ENCODE measurements around the gene AMFR. TPM values are rescaled to one million over a fixed set of nuclear protein-coding genes. Genes with fewer than 3 reads are reported as not detected.

AMFR gene
- total RNA-seq, 1 experiment from 2014 or later = 25.6 TPM

GRCh38 chr16:56320056-56320455 is 105.3 kb downstream of the AMFR start:
- H3K4me2 ChIP-seq (ENCODE audit: insufficient read depth, insufficient read length, low read length) = no peak overlapping the region
- no peaks in the 10 kb centered on the region for H4K20me1 ChIP-seq (ENCODE audit: control insufficient read depth, insufficient read depth, insufficient read length)
- H3K4me1 ChIP-seq (ENCODE audit: insufficient read depth, low read length) = no peaks in the 10 kb centered on the region
- H3K9ac ChIP-seq (ENCODE audit: extremely low read depth, insufficient read length, low read length) = no peak overlapping the region
- H2AK5ac ChIP-seq (ENCODE audit: insufficient read length, low read length) = no peak overlapping the region
- H3K27ac ChIP-seq (ENCODE audit: insufficient read length, low read depth, low read length) = no peak overlapping the region
- no peaks in the 10 kb centered on the region; the same call in 1 of the 2 replicates for H3K27me3 ChIP-seq (ENCODE audit: insufficient read depth, low read length)
- H3K4me1 Mint-ChIP-seq = peaks cover 6 to 8% of the 10 kb centered on the region in 2 experiments
- no peak overlapping the region for H2BK12ac ChIP-seq (ENCODE audit: insufficient read length, low read depth, low read length)
- H3K23ac ChIP-seq (ENCODE audit: insufficient read length, low read depth, low read length) = no peak overlapping the region
- no peaks in the 10 kb centered on the region for H3K9me3 Mint-ChIP-seq
- H4K91ac ChIP-seq (ENCODE audit: insufficient read length, low read depth, low read length) = no peak overlapping the region
- H3K27me3 Mint-ChIP-seq (ENCODE audit: low read depth) = peaks cover 8% of the 10 kb centered on the region
- H3T11ph ChIP-seq (ENCODE audit: low read length) = no peak overlapping the region
- H4K5ac ChIP-seq (ENCODE audit: insufficient read length, low read depth, low read length) = no peak overlapping the region
- no peaks in the 10 kb centered on the region for H3K36me3 Mint-ChIP-seq (ENCODE audit: insufficient read depth in 1 of 3, low read depth in 3 of 3)
- H2AFZ ChIP-seq (ENCODE audit: low read length) = no peak overlapping the region
- H3K4me3 Mint-ChIP-seq = no peak overlapping the region
- no peak overlapping the region for H2BK15ac ChIP-seq (ENCODE audit: low read depth, low read length)
- no peaks in the 10 kb centered on the region for H3K79me1 ChIP-seq (ENCODE audit: insufficient read depth, low read depth, low read length, poor library complexity, severe bottlenecking)
- H2BK120ac ChIP-seq (ENCODE audit: low read depth, low read length, poor library complexity, severe bottlenecking) = no peak overlapping the region
- H3K56ac ChIP-seq (ENCODE audit: insufficient read length, low read depth, low read length) = no peak overlapping the region
- no peak for TF ChIP-seq CTCF (conservative IDR thresholded peaks at IDR 0.05)
- H4K8ac ChIP-seq (replicated peaks; ENCODE audit: insufficient read length, low read depth, low read length) = no peak overlapping the region
- WGBS (ENCODE audit: extremely low coverage, insufficient read length, low lambda C conversion rate) = no CpG with 5 or more reads among the region's 8 CpGs
- no peaks in the 10 kb centered on the region for H3K23me2 ChIP-seq (ENCODE audit: insufficient read length, low read depth, low read length, poor library complexity, severe bottlenecking)
- H3K79me2 ChIP-seq (ENCODE audit: insufficient read depth, low read length) = no peaks in the 10 kb centered on the region
- no peak overlapping the region for H3K4ac ChIP-seq (ENCODE audit: low read depth, low read length)
- H2BK20ac ChIP-seq (ENCODE audit: low read depth, low read length, poor library complexity, severe bottlenecking) = no peak overlapping the region
- peak overlapping the region in 1 of 3 experiments; percentile 80; a peak in 1 of 7 replicates for H3K27ac Mint-ChIP-seq
- no peak for DNase-seq
- no peaks in the 10 kb centered on the region for H3K9me3 ChIP-seq (ENCODE audit: control insufficient read depth, low read depth, low read length)
- H3K18ac ChIP-seq (ENCODE audit: insufficient read length, low read depth, low read length) = no peak overlapping the region
- no peak overlapping the region for H3K14ac ChIP-seq (ENCODE audit: insufficient read depth, low read length)
- H2BK5ac ChIP-seq (ENCODE audit: insufficient read length, low read length) = no peak overlapping the region
